ENCODE measurements around the gene BLMH. TPM values are rescaled to one million over a fixed set of nuclear protein-coding genes. Genes with fewer than 3 reads are reported as not detected.

BLMH gene
- total and polyA plus RNA-seq, 2 experiments from 2014 or later: 36.4 to 58.7 TPM

GRCh38 chr17:30334421-30334820 is 42.7 kb upstream of the BLMH start:
- H3K4me1 Mint-ChIP-seq: no peaks in the 10 kb centered on the region
- TF ChIP-seq CTCF (conservative IDR thresholded peaks at IDR 0.05; ENCODE audit: low read depth in 2 of 2) (no peak), ZNF114 (CRISPR knock-in tag; IDR thresholded peaks at IDR 0.05) (no peak), CREB1 (CRISPR knock-in tag; IDR thresholded peaks at IDR 0.05; ENCODE audit: low read depth) (no peak), STAT1 (IDR thresholded peaks at IDR 0.05; ENCODE audit: unreplicated experiment) (no peak), REST (IDR thresholded peaks at IDR 0.05; ENCODE audit: unreplicated experiment) (no peak), ETS1 (IDR thresholded peaks at IDR 0.05) (no peak), POLR2AphosphoS5 (IDR thresholded peaks at IDR 0.05; ENCODE audit: low read depth) (no peak)
- Histone ChIP-seq H3K27me3 (ENCODE audit: insufficient read depth) (no peaks in the 10 kb centered on the region), H3K9me2 (ENCODE audit: insufficient read depth) (no peaks in the 10 kb centered on the region; the same call in 1 of the 2 replicates), H3K79me2 (replicated peaks; ENCODE audit: insufficient read depth) (no peaks in the 10 kb centered on the region), H4K20me1 (replicated peaks; ENCODE audit: insufficient read depth) (0 out of 2 replicates have a peak, but pooled peaks cover 3% of the 10 kb centered on the region), H2AFZ (peak overlapping the region; percentile 48; the same call in 1 of the 2 replicates), H3K4me3 (no peak overlapping the region), H3K4me1 (ENCODE audit: insufficient read depth) (no peaks in the 10 kb centered on the region), H3K4me2 (no peak overlapping the region), H3K36me3 (ENCODE audit: insufficient read depth) (no peaks in the 10 kb centered on the region), H3K27ac (ENCODE audit: low read depth) (no peak overlapping the region), H3F3A (replicated peaks; ENCODE audit: low read depth) (no peaks in the 10 kb centered on the region)
- H3K9me3 Mint-ChIP-seq: no peaks in the 10 kb centered on the region
- peaks cover 2% of the 10 kb centered on the region for H3K27me3 Mint-ChIP-seq (ENCODE audit: insufficient read depth, low read depth, poor library complexity)
- ATAC-seq (no peak), DNase-seq (ENCODE audit: low spot score) (no peak)
- H3K27ac Mint-ChIP-seq: no peak overlapping the region
- no peak overlapping the region for H3K4me3 Mint-ChIP-seq
- H3K36me3 Mint-ChIP-seq (ENCODE audit: low read depth): no peaks in the 10 kb centered on the region

- H3K4me2 ChIP-seq: no peak within 1 kb of the TSS
- no peak within 1 kb of the TSS for H3K27ac Mint-ChIP-seq
- ATAC-seq: no peak
- no peak for TF ChIP-seq ZNF114 (CRISPR knock-in tag; IDR thresholded peaks at IDR 0.05)
- no peak for TF ChIP-seq REST (IDR thresholded peaks at IDR 0.05; ENCODE audit: unreplicated experiment)
- TF ChIP-seq CREB1 (CRISPR knock-in tag; IDR thresholded peaks at IDR 0.05; ENCODE audit: low read depth): no peak
- no peak for TF ChIP-seq EZH2 (IDR thresholded peaks at IDR 0.05; ENCODE audit: low read depth, unreplicated experiment)
- no peak for TF ChIP-seq EZH2phosphoT487 (IDR thresholded peaks at IDR 0.05; ENCODE audit: unreplicated experiment)
- no peak for TF ChIP-seq ETS1 (IDR thresholded peaks at IDR 0.05)
- no peak for TF ChIP-seq STAT1 (IDR thresholded peaks at IDR 0.05; ENCODE audit: unreplicated experiment)
- TF ChIP-seq NANOG (IDR thresholded peaks at IDR 0.05; ENCODE audit: borderline replicate concordance): no peak
- TF ChIP-seq ZNF331 (CRISPR knock-in tag; IDR thresholded peaks at IDR 0.05; ENCODE audit: low read depth): no peak
These were observed 42.0 kb upstream of the BLMH start, which contains the start of gene TMIGD1 for GRCh38 chr17:30333503-30334360. Gene TMIGD1 (minus strand): TSS chr17:30334057. CDS start chr17:30332133, 1,924 bp downstream.

More at GRCh38 chr17:30333503-30334360, 42.0 kb upstream of the BLMH start, which contains the start of gene TMIGD1:
- Mint-ChIP-seq H3K4me1 (no peaks in the 10 kb centered on the region), H3K9me3 (no peaks in the 10 kb centered on the region), H3K4me3 (no peak within 1 kb of the TSS), H3K36me3 (ENCODE audit: low read depth) (no peaks in the 10 kb centered on the region), H3K27me3 (ENCODE audit: insufficient read depth, low read depth, poor library complexity) (peaks cover 2% of the 10 kb centered on the region)
- Histone ChIP-seq H2AFZ (peak within 1 kb of the TSS; percentile 48; the same call in 1 of the 2 replicates), H3K27me3 (ENCODE audit: insufficient read depth) (no peaks in the 10 kb centered on the region), H3K4me3 (no peak within 1 kb of the TSS), H3K4me1 (ENCODE audit: insufficient read depth) (no peaks in the 10 kb centered on the region), H3K36me3 (ENCODE audit: insufficient read depth) (no peaks in the 10 kb centered on the region), H3K27ac (ENCODE audit: low read depth) (no peak within 1 kb of the TSS), H3K9me2 (ENCODE audit: insufficient read depth) (no peaks in the 10 kb centered on the region; the same call in 1 of the 2 replicates), H3F3A (replicated peaks; ENCODE audit: low read depth) (no peaks in the 10 kb centered on the region), H3K79me2 (replicated peaks; ENCODE audit: insufficient read depth) (no peaks in the 10 kb centered on the region), H4K20me1 (replicated peaks; ENCODE audit: insufficient read depth) (0 out of 2 replicates have a peak, but pooled peaks cover under 1% of the 10 kb centered on the region)
- no peak for DNase-seq (ENCODE audit: low spot score)
